Tracheal epithelial cell (primary cell): ENCODE results near the gene PRR18. TPM values are rescaled to one million over a fixed set of nuclear protein-coding genes. Genes with fewer than 3 reads are reported as not detected.

Experiments used
- total RNA-seq: library from RNA; depleted of rRNA; stranded (reverse); fragments of >200 nt; gene quantifications from 2 replicates; pipeline ENCODE4 v1.2.1, GENCODE V29; 2014

PRR18 gene, protein sequence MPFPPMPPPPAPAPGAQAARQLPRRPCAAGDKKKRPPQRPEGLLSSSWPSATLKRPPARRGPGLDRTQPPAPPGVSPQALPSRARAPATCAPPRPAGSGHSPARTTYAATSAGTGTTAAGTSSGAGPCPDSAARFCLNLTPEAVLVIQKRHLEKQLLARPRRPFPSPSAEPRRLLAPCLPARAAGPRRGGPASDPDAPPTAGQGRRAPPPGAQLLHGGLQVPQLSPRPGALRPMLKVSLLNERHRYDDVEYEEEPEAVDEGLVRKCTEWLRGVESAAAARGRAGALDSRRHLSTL
- under 0.01 TPM in 1 of 2 replicates, not detected in the other for total RNA-seq

DNA sequence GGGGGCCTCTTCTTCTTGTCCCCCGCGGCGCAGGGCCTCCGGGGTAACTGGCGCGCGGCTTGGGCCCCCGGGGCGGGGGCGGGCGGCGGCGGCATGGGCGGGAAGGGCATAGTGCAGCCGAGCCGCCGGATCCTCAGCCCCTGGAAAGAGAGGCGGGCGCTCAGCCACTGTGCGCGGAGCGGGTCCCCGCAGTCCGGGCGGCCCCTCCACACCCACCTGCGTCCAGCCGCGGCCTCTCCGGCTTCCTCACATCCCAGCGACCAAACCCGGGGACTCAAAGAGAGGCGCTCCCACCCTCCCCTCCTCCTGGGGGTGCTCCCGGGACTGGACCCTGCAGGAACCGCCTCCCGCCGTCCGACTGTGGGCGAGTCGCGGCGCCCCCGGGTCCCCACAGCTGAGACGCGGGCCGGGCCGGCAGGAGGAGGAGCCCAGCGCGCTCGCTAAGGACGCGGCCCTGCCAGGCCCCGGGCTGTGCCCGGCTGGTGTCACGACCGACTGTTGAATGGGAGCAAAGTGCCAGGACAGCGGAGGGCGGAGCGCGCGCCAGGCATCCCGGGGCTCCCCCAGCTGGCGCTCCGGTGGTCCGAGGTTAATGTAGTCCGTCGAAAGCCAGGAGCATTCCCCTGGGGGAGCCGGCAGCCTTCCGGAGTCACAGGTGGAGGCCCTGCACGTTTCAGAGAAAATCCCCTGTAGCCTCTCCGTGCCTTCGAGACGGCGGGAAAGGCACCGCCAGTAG, at the start of gene PRR18:
PRR18 (minus strand) TSS at position 360 of the 736 bp plus-strand sequence; CDS start at position 110, 250 bp downstream.

DNA sequence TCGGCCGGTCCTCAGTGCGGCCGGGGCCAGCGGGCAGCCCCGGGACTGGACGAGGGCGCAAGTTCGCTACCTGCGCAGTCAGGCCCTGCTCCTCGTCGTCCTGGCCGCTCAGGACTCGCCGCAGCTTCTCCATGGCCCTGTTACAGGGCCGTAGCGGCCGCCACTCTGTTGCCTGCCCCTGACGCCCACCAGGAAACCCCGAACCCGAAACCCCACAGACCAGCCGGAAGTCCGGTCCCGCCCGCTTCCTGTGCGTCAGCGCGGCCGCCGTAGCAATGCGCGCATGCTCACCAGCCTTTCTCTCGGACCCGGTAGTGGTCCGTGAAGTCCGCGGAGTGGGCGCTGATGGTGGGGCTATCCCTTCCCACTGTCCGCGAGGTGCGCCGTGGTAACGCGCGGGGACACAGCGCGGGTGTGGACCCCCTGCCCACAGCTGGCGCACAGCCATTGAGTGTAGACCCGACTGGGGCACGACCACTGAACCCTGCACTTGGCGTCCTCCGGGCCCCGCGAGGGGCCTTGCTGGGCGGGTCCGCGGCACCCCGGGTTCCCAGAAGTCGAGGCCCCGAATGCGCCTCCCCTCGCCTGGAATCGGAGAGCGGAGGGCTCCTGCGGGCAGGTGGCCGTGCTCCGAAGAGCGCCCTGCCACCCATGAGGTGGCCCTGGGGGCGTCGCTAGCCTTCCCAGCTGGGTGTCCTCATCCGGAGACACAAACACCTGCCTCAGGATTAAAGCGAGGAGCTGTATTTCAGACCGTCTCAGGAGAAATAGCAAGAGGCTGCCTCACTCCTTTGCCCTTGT, 34.4 kb upstream of the PRR18 start, which contains the start of gene SFT2D1:
SFT2D1 (minus strand) TSS at position 197 of the 801 bp plus-strand sequence; CDS start at position 133, 64 bp downstream.

Other genes with a start within 250 kb of the PRR18 start
- not detected in 2 replicates for gene TBXT, start 140.5 kb downstream of the PRR18 start, total RNA-seq
- 36.0 and 54.0 TPM in 2 replicates for gene SFT2D1, start 34.2 kb upstream of the PRR18 start, total RNA-seq
- gene MPC1, start 74.5 kb upstream of the PRR18 start, total RNA-seq, result 16.4 and 23.2 TPM in 2 replicates